SKM-1 (cell line): Measurements from ENCODE around the gene CNPY1.

Source experiments
- DNase-seq: peaks from one replicate; lab custom pipeline; 2025; ENCODE audit not compliant: unreplicated experiment; lab: John Stamatoyannopoulos, UW

Gene CNPY1

GRCh38 chr7:155560196-155560885 is 14.0 kb upstream of the CNPY1 start:
- DNase-seq = no peak

GRCh38 chr7:155559519-155560108 is 13.3 kb upstream of the CNPY1 start:
- DNase-seq = no peak

GRCh38 chr7:155558961-155559360 is 12.6 kb upstream of the CNPY1 start:
- DNase-seq = no peak

- DNase-seq = no peak
Observed at GRCh38 chr7:155558351-155558750, 12.0 kb upstream of the CNPY1 start.

- DNase-seq = no peak
Observed at GRCh38 chr7:155557778-155558177, 11.4 kb upstream of the CNPY1 start.

- no peak for DNase-seq
Observed at GRCh38 chr7:155556763-155557162, 10.4 kb upstream of the CNPY1 start.

- no peak for DNase-seq
Observed at GRCh38 chr7:155555116-155555695, 8.8 kb upstream of the CNPY1 start.

- no peak for DNase-seq
Observed at GRCh38 chr7:155553871-155554270, 7.5 kb upstream of the CNPY1 start.

- no peak for DNase-seq
Observed at GRCh38 chr7:155551785-155552611, 5.6 kb upstream of the CNPY1 start.

- no peak for DNase-seq
Observed at GRCh38 chr7:155550916-155551315, 4.6 kb upstream of the CNPY1 start.

GRCh38 chr7:155549226-155549625 is 2.9 kb upstream of the CNPY1 start:
- DNase-seq = no peak

GRCh38 chr7:155547161-155547791 is 917 bp upstream of the CNPY1 start:
- no peak for DNase-seq

GRCh38 chr7:155545348-155545747 is 1.0 kb downstream of the CNPY1 start:
- DNase-seq = no peak

GRCh38 chr7:155544485-155544884 is 1.9 kb downstream of the CNPY1 start:
- DNase-seq = no peak

GRCh38 chr7:155543926-155544325 is 2.4 kb downstream of the CNPY1 start:
- DNase-seq = no peak

GRCh38 chr7:155543011-155543876 is 3.1 kb downstream of the CNPY1 start:
- no peak for DNase-seq

GRCh38 chr7:155541986-155542675 is 4.2 kb downstream of the CNPY1 start:
- DNase-seq = no peak

GRCh38 chr7:155540553-155540952 is 5.8 kb downstream of the CNPY1 start:
- no peak for DNase-seq

- no peak for DNase-seq
Observed at GRCh38 chr7:155538293-155538692, 8.1 kb downstream of the CNPY1 start.

- DNase-seq = no peak
Observed at GRCh38 chr7:155536451-155536850, 9.9 kb downstream of the CNPY1 start.
